Endothelial cell of umbilical vein (primary cell): Measurements from ENCODE around the gene ARMC5. TPM values are rescaled to one million over a fixed set of nuclear protein-coding genes. Genes with fewer than 3 reads are reported as not detected.

Experiments
- BruUV-seq: library from RNA; stranded (reverse); fragments of 400-500 nt; replicated peaks from 2 replicates; lab custom pipeline; 2021; lab: Mats Ljungman, UMichigan
- CTCF ChIA-PET: fragments of 300-600, 350-600 bp; sonication (Branson Sonifier 250); formaldehyde crosslinking; loops from one replicate; lab custom pipeline; 2021; ENCODE audit warnings: antibody characterized with exemption, inconsistent platforms; lab: Charles Lee
- POLR2A ChIA-PET: fragments of 300-600, 350-600 bp; sonication (Branson Sonifier 250); formaldehyde crosslinking; loops from one replicate; lab custom pipeline; 2021; ENCODE audit warnings: antibody characterized with exemption, inconsistent platforms; lab: Charles Lee
- DNase-seq: peaks from one replicate; pipeline ENCODE4 v3.0.0-alpha.2; 2011; ENCODE audit warnings: low read depth, low spot score
- FAIRE-seq: peaks from 2 replicates; lab custom pipeline; 2011; peaks lifted over from hg19 to GRCh38; lab: Jason Lieb, UNC
- H2AFZ ChIP-seq: 2 replicates; pipeline ENCODE4 v1.6.0; 2012; ENCODE audit warnings: low read depth, low read length, control low read depth, inconsistent platforms
- H3K27ac ChIP-seq: 2 replicates; pipeline ENCODE4 v1.5.1; 2011; ENCODE audit warnings: low read depth, mild to moderate bottlenecking, control low read depth, low read length, moderate library complexity; ENCODE audit not compliant: insufficient read depth
- H3K27me3 ChIP-seq, 2 experiments: 2 replicates each; pipeline versions ENCODE4 v1.6.0 to v1.6.1; 2011; ENCODE audit warnings: low read length in 2 of 2, mixed read lengths in 1 of 2; ENCODE audit not compliant: control insufficient read depth in 2 of 2, insufficient read depth in 2 of 2
- H3K36me3 ChIP-seq, 2 experiments: 2 replicates in 1 of 2; 3 replicates in 1 of 2; pipeline ENCODE4 v1.5.1; 2011; ENCODE audit warnings: low read length in 2 of 2, mild to moderate bottlenecking in 1 of 2, moderate library complexity in 1 of 2; ENCODE audit not compliant: control insufficient read depth in 2 of 2, insufficient read depth in 2 of 2; ENCODE audit errors: extremely low read depth in 1 of 2
- H3K4me1 ChIP-seq: 3 replicates; pipeline ENCODE4 v1.5.1; 2011; ENCODE audit warnings: mild to moderate bottlenecking, low read length; ENCODE audit not compliant: control insufficient read depth, insufficient read depth; ENCODE audit errors: extremely low read depth
- H3K4me2 ChIP-seq: 2 replicates; pipeline ENCODE4 v1.6.1; 2011; ENCODE audit warnings: low read length, control low read depth, mixed read lengths; ENCODE audit not compliant: insufficient read depth
- H3K4me3 ChIP-seq, 3 experiments: fragments of 200-600 bp in 1 of 3; sonication (generic), shearing (Covaris generic) in 1 of 3; replicated peaks in 1 of 3; 2 replicates each; pipeline ENCODE4 v1.5.1; 2011 to 2016; ENCODE audit warnings: control low read depth in 3 of 3, low read length in 3 of 3, mild to moderate bottlenecking in 2 of 3, inconsistent platforms in 1 of 3, low read depth in 1 of 3, moderate library complexity in 1 of 3; ENCODE audit not compliant: insufficient read depth in 1 of 3
- H3K79me2 ChIP-seq: 2 replicates; pipeline ENCODE4 v1.6.0; 2012; ENCODE audit warnings: low read length, inconsistent platforms; ENCODE audit not compliant: control insufficient read depth, insufficient read depth
- H3K9ac ChIP-seq: replicated peaks from 2 replicates; pipeline ENCODE3; 2011; ENCODE audit warnings: low read length, control low read depth; ENCODE audit not compliant: insufficient read depth; ENCODE audit errors: extremely low read depth
- H3K9me1 ChIP-seq: replicated peaks from 3 replicates; pipeline ENCODE4 v1.6.0; 2011; ENCODE audit warnings: mild to moderate bottlenecking, low read length; ENCODE audit not compliant: control insufficient read depth, insufficient read depth; ENCODE audit errors: extremely low read depth
- H3K9me3 ChIP-seq: replicated peaks from 2 replicates; pipeline ENCODE4 v1.5.1; 2012; ENCODE audit warnings: low read length, inconsistent platforms; ENCODE audit not compliant: control insufficient read depth, insufficient read depth
- H4K20me1 ChIP-seq: replicated peaks from 2 replicates; pipeline ENCODE3; 2011; ENCODE audit warnings: mild to moderate bottlenecking, low read length; ENCODE audit not compliant: control insufficient read depth, insufficient read depth; ENCODE audit errors: extremely low read depth
- CTCF ChIP-seq, 2 donors: IDR thresholded peaks; 1 replicate in 1 of 2; 2 replicates in 1 of 2; pipeline ENCODE4 v1.5.1; 2011; ENCODE audit warnings: low read length in 2 of 2, mild to moderate bottlenecking in 2 of 2, moderate library complexity in 2 of 2, control low read depth in 1 of 2, inconsistent platforms in 1 of 2, low read depth in 1 of 2; ENCODE audit not compliant: insufficient read depth in 1 of 2; ENCODE audit errors: extremely low read depth in 1 of 2
- EZH2 ChIP-seq: IDR thresholded peaks from 2 replicates; pipeline ENCODE4 v1.6.1; 2012; ENCODE audit warnings: borderline replicate concordance, low read depth, mild to moderate bottlenecking, moderate library complexity, low read length, inconsistent platforms; ENCODE audit not compliant: severe bottlenecking
- GATA2 ChIP-seq: IDR thresholded peaks from 2 replicates; pipeline ENCODE4 v1.7.0; 2011; ENCODE audit warnings: low read depth, mild to moderate bottlenecking, moderate library complexity, mixed read lengths, low read length; ENCODE audit not compliant: insufficient read length, insufficient read depth
- JUN ChIP-seq: IDR thresholded peaks from 2 replicates; pipeline ENCODE4 v1.6.1; 2011; ENCODE audit warnings: borderline replicate concordance, low read depth; ENCODE audit not compliant: insufficient read length, insufficient read depth
- MAX ChIP-seq: IDR thresholded peaks from 2 replicates; pipeline ENCODE4 v1.6.1; 2011; ENCODE audit not compliant: insufficient read depth, insufficient read length
- MYC ChIP-seq: IDR thresholded peaks from one replicate; pipeline ENCODE4 v1.6.1; 2011; ENCODE audit warnings: mild to moderate bottlenecking, low read depth, low read length
- POLR2A ChIP-seq: IDR thresholded peaks from 2 replicates; pipeline ENCODE4 v1.6.1; 2012; ENCODE audit warnings: low read depth, mild to moderate bottlenecking, control low read depth, low read length
- POLR2AphosphoS5 ChIP-seq: IDR thresholded peaks from 2 replicates; pipeline ENCODE4 v1.6.1; 2012; ENCODE audit warnings: low read depth, mild to moderate bottlenecking, control low read depth, low read length, moderate library complexity; ENCODE audit not compliant: insufficient read depth
- dilution Hi-C: fragments of 300-500 bp; cut with MboI; formaldehyde crosslinking; loops from one replicate; pipeline ENCODE4 v1.15.0; 2019; ENCODE audit warnings: low sequenced_read_pairs; ENCODE audit not compliant: extremely low pct_ligation_motif_present
- intact Hi-C: fragments of 100-400 bp; cut with micrococcal nuclease; formaldehyde crosslinking; loops from one replicate; pipeline ENCODE4 v1.10.0; 2022
- polyA plus RNA-seq, 4 experiments: library from polyadenylated mRNA; depleted of rRNA in 3 of 4; stranded (reverse) in 3 of 4; unstranded in 1 of 4; fragments of >200 nt; gene quantifications; 2 replicates each; pipeline versions ENCODE4 v1.2.1 to v1.2.3, GENCODE V29; 2011 to 2012; ENCODE audit warnings: missing spikeins in 1 of 4
- total RNA-seq: library from RNA; stranded (reverse); gene quantifications from 2 replicates; pipeline ENCODE4 v1.2.3, GENCODE V29; 2021

The ARMC5 gene
- total and polyA plus RNA-seq, 2 donors (not counting 3 experiments of a cell fraction or from before 2014, with no cell fraction given) = 17.3 to 18.8 TPM

- CTCF ChIA-PET = interaction anchor here (3.5 kb wide), 1 partner anchor 12 kb away, joined by 53 read pairs; the partner anchor contains the start of gene ARMC5
- BruUV-seq = TSS peak; percentile 86
Measured at GRCh38 chr16:31471241-31471874, 12.1 kb downstream of the ARMC5 start.

More at GRCh38 chr16:31471241-31471874, 12.1 kb downstream of the ARMC5 start:
- no peak for TF ChIP-seq POLR2A
- TF ChIP-seq POLR2AphosphoS5 = no peak
- TF ChIP-seq CTCF (IDR thresholded peaks at IDR 0.05; ENCODE audit: extremely low read depth in 1 of 2, insufficient read depth in 1 of 2, low read depth in 1 of 2, low read length in 2 of 2) = no peak
- TF ChIP-seq MYC = no peak
- no peak for TF ChIP-seq EZH2
- TF ChIP-seq GATA2 = no peak
- no peak for TF ChIP-seq JUN
- no peak for TF ChIP-seq MAX
- Histone ChIP-seq H3K36me3 (peaks cover 13 to 20% of the 10 kb centered on the region in 2 experiments), H2AFZ (peak overlapping the region; percentile 75), H3K4me2 (peak overlapping the region; percentile 93), H3K27ac (peak overlapping the region; percentile 59), H3K9ac (peak overlapping the region; percentile 89), H3K27me3 (no peaks in the 10 kb centered on the region), H3K79me2 (peaks cover 31% of the 10 kb centered on the region), H3K4me3 (peak overlapping the region; percentile 34 to 82 (median 56)), H3K9me3 (no peaks in the 10 kb centered on the region), H3K4me1 (peaks cover 14% of the 10 kb centered on the region), H4K20me1 (no peaks in the 10 kb centered on the region), H3K9me1 (no peaks in the 10 kb centered on the region)
- DNase-seq (no peak), FAIRE-seq (peak; percentile 60)
- POLR2A ChIA-PET = interaction anchor here (0.8 to 1.5 kb wide), 3 partner anchors 12 to 291 kb away, joined by 3 to 6 read pairs (median 3); partner anchors contain the start of gene ARMC5
- dilution Hi-C loops (no loop called here), intact Hi-C loops (loop anchor here (5.0 kb wide), 2 partner anchors 241 to 396 kb away; a partner anchor contains a TSS)
